ENCODE measurements around the gene FTO. TPM values are rescaled to one million over a fixed set of nuclear protein-coding genes. Genes with fewer than 3 reads are reported as not detected.
A peak's percentile ranks its signal among the peaks of the same experiment; 100 is the strongest.

The FTO gene
- total RNA-seq, 1 donor from 2014 or later, result 107 TPM

DNA sequence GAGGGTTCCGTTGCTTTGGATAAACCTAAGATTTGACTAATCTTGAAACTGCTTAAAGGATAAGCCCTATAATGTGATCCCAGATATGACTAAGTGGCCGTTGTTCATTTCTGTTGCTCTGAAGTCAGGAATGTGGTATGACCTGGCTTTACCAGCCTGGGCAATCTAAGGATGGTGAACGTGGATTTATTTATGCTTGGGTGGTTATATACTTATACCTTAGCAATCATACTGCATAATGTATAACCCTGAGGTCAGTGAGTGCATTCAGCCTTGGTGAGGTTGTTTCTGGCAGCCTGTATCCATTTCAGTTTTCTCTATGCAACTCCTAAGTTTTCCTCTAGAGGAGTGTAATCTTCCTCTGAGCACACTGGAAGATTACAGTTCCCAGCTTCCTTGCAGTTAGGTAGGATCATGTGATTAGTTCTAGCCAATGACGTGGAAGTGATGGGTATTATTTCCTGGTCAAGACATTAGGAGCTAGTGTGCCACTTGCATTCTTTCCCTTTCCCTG is 41.9 kb downstream of the FTO start:
- peaks cover 26% of the 10 kb centered on the region for H3K4me1 Mint-ChIP-seq
- H3K36me3 Mint-ChIP-seq (ENCODE audit: low read depth), result peaks cover 12% of the 10 kb centered on the region
- no peak overlapping the region for H3K27ac Mint-ChIP-seq (ENCODE audit: unreplicated experiment)
- H3K9me3 Mint-ChIP-seq, result peaks cover 16% of the 10 kb centered on the region
- TF ChIP-seq, protein P1, sequence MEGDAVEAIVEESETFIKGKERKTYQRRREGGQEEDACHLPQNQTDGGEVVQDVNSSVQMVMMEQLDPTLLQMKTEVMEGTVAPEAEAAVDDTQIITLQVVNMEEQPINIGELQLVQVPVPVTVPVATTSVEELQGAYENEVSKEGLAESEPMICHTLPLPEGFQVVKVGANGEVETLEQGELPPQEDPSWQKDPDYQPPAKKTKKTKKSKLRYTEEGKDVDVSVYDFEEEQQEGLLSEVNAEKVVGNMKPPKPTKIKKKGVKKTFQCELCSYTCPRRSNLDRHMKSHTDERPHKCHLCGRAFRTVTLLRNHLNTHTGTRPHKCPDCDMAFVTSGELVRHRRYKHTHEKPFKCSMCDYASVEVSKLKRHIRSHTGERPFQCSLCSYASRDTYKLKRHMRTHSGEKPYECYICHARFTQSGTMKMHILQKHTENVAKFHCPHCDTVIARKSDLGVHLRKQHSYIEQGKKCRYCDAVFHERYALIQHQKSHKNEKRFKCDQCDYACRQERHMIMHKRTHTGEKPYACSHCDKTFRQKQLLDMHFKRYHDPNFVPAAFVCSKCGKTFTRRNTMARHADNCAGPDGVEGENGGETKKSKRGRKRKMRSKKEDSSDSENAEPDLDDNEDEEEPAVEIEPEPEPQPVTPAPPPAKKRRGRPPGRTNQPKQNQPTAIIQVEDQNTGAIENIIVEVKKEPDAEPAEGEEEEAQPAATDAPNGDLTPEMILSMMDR (conservative IDR thresholded peaks at IDR 0.05), result no peak
- DNase-seq (ENCODE audit: low read depth, low spot score), result no peak
- H3K27me3 Mint-ChIP-seq (ENCODE audit: low read depth), result no peaks in the 10 kb centered on the region
- H3K4me3 Mint-ChIP-seq, result no peak overlapping the region

DNA sequence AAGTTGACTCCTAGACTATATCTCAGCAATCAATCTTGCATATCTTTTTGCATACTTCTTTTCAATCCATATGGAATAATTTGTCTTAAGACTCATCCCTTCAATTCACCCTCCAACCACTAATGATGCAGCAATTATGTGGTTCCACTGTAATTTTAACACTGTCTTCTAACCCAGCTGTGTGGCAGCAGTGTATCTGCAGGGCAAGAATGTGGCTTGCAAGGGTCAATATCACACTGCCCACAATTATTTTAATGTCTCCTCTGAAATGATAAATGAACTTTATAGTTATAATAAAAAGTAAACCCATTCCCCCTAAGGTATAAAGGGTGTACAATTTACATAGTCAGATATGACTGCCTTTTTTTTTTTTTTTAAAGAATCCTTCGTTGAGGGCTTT is 48.6 kb downstream of the FTO start:
- Mint-ChIP-seq H3K4me3 (no peak overlapping the region), H3K4me1 (peaks cover 37% of the 10 kb centered on the region), H3K27me3 (ENCODE audit: low read depth) (peaks cover 5% of the 10 kb centered on the region), H3K36me3 (ENCODE audit: low read depth) (peaks cover 5% of the 10 kb centered on the region), H3K9me3 (peaks cover 5% of the 10 kb centered on the region), H3K27ac (ENCODE audit: unreplicated experiment) (no peak overlapping the region)
- TF ChIP-seq, protein P1 (conservative IDR thresholded peaks at IDR 0.05), result no peak
- DNase-seq (ENCODE audit: low read depth, low spot score), result no peak

DNA sequence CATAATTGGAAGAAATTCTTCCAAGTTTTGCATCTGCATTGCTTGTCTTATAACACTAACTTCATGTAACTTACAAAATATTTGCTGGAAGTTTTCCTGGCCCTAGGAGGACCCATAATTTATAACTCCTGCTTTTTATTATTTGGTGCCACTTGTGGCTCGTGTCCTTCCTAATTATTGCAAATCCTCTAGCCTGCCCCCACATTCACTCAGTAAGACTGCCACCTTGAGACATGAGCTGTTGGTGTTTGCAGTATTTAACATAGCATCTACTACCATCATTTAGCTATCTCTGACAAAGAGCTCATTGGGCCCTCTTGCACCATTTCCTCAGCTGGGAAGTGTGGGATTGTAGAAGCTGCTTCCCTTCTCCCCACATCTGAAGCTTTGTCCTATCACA is 49.5 kb downstream of the FTO start:
- no peak overlapping the region for H3K4me3 Mint-ChIP-seq
- TF ChIP-seq, protein P1 (conservative IDR thresholded peaks at IDR 0.05), result no peak
- H3K4me1 Mint-ChIP-seq, result peaks cover 46% of the 10 kb centered on the region
- peaks cover 6% of the 10 kb centered on the region for H3K27me3 Mint-ChIP-seq (ENCODE audit: low read depth)
- DNase-seq (ENCODE audit: low read depth, low spot score), result no peak
- H3K9me3 Mint-ChIP-seq, result no peaks in the 10 kb centered on the region
- no peak overlapping the region for H3K27ac Mint-ChIP-seq (ENCODE audit: unreplicated experiment)
- H3K36me3 Mint-ChIP-seq (ENCODE audit: low read depth), result no peaks in the 10 kb centered on the region

GRCh38 chr16:53755026-53755910 is 51.3 kb downstream of the FTO start:
- peaks cover 7% of the 10 kb centered on the region for H3K27me3 Mint-ChIP-seq (ENCODE audit: low read depth)
- TF ChIP-seq, protein P1 (conservative IDR thresholded peaks at IDR 0.05), result no peak
- peak overlapping the region; percentile 61 for H3K4me3 Mint-ChIP-seq
- H3K36me3 Mint-ChIP-seq (ENCODE audit: low read depth), result no peaks in the 10 kb centered on the region
- H3K27ac Mint-ChIP-seq (ENCODE audit: unreplicated experiment), result peak overlapping the region; percentile 25
- H3K9me3 Mint-ChIP-seq, result peaks cover 4% of the 10 kb centered on the region
- DNase-seq (ENCODE audit: low read depth, low spot score), result no peak
- peaks cover 58% of the 10 kb centered on the region for H3K4me1 Mint-ChIP-seq

- Mint-ChIP-seq H3K27me3 (ENCODE audit: low read depth) (peaks cover 6% of the 10 kb centered on the region), H3K4me1 (peaks cover 58% of the 10 kb centered on the region), H3K9me3 (peaks cover 4% of the 10 kb centered on the region), H3K36me3 (ENCODE audit: low read depth) (no peaks in the 10 kb centered on the region), H3K4me3 (peak overlapping the region; percentile 61), H3K27ac (ENCODE audit: unreplicated experiment) (peak overlapping the region; percentile 83)
- TF ChIP-seq, protein P1 (conservative IDR thresholded peaks at IDR 0.05), result no peak
- DNase-seq (ENCODE audit: low read depth, low spot score), result no peak
Measured at GRCh38 chr16:53756275-53756996, 52.5 kb downstream of the FTO start.
